PC-3 (cell line): ENCODE data around the gene APC. TPM values are rescaled to one million over a fixed set of nuclear protein-coding genes. Genes with fewer than 3 reads are reported as not detected.
A peak's percentile ranks its signal among the peaks of the same experiment; 100 is the strongest.

Source experiments
- ATAC-seq: fragments of 200-7000 bp; cut with Tn5 transposase; 2 replicates; pipeline ENCODE4 v1.9.1; 2020; ENCODE audit warnings: mild to moderate bottlenecking, moderate library complexity
- BruUV-seq: library from RNA; stranded (reverse); fragments of 400-500 nt; replicated peaks from 2 replicates; lab custom pipeline; 2021; lab: Mats Ljungman, UMichigan
- CTCF ChIA-PET: fragments of 300-600 bp; sonication (Branson Sonifier 250); formaldehyde crosslinking; loops from one replicate; lab custom pipeline; 2022; ENCODE audit warnings: antibody characterized with exemption; lab: Charles Lee
- POLR2A ChIA-PET: fragments of 300-600 bp; sonication (Branson Sonifier 250); formaldehyde crosslinking; loops from one replicate; lab custom pipeline; 2022; ENCODE audit warnings: antibody characterized with exemption; ENCODE audit not compliant: unreplicated experiment; lab: Charles Lee
- DNase-seq: peaks from one replicate; pipeline ENCODE4 v3.0.0-alpha.2; 2015
- H2AFZ ChIP-seq: fragments of 300-600 bp; sonication (generic); 2 replicates; pipeline ENCODE4 v1.6.0; 2016; ENCODE audit warnings: antibody characterized with exemption, low read length
- H3F3A ChIP-seq: fragments of 300-600 bp; sonication (generic); one replicate; pipeline ENCODE4 v1.6.0; 2017; ENCODE audit warnings: antibody characterized with exemption, low read length, control low read depth, mild to moderate bottlenecking; ENCODE audit not compliant: unreplicated experiment
- H3K27ac ChIP-seq: fragments of 300-600 bp; sonication (generic); 2 replicates; pipeline ENCODE4 v1.5.1; 2016; ENCODE audit warnings: mild to moderate bottlenecking, low read length
- H3K27me3 ChIP-seq: fragments of 300-600 bp; sonication (generic); 2 replicates; pipeline ENCODE4 v1.6.1; 2016; ENCODE audit warnings: low read length, mixed read lengths
- H3K36me3 ChIP-seq: fragments of 300-600 bp; sonication (generic); 2 replicates; pipeline ENCODE4 v1.6.1; 2016; ENCODE audit warnings: low read depth, mixed run types, low read length, mixed read lengths
- H3K4me1 ChIP-seq: fragments of 300-600 bp; sonication (generic); 2 replicates; pipeline ENCODE4 v1.5.1; 2016; ENCODE audit warnings: low read length; ENCODE audit not compliant: insufficient read depth
- H3K4me2 ChIP-seq: fragments of 300-600 bp; sonication (generic); 2 replicates; pipeline ENCODE4 v1.6.0; 2016; ENCODE audit warnings: low read length
- H3K4me3 ChIP-seq: fragments of 300-600 bp; sonication (generic); 2 replicates; pipeline ENCODE4 v1.5.1; 2016; ENCODE audit warnings: mild to moderate bottlenecking, low read length, mixed read lengths
- H3K79me2 ChIP-seq: fragments of 300-600 bp; sonication (generic); 2 replicates; pipeline ENCODE4 v1.6.1; 2017; ENCODE audit warnings: low read length, mixed read lengths
- H3K9ac ChIP-seq: fragments of 300-600 bp; sonication (generic); 2 replicates; pipeline ENCODE4 v1.6.0; 2016; ENCODE audit warnings: mild to moderate bottlenecking, low read length
- H3K9me2 ChIP-seq: fragments of 300-600 bp; sonication (generic); replicated peaks from 2 replicates; pipeline ENCODE4 v1.6.1; 2016; ENCODE audit warnings: mixed run types, low read length, mixed read lengths
- H3K9me3 ChIP-seq: fragments of 300-600 bp; sonication (generic); 2 replicates; pipeline ENCODE4 v1.6.1; 2016; ENCODE audit warnings: low read length, mixed read lengths
- H4K20me1 ChIP-seq: fragments of 300-600 bp; sonication (generic); 2 replicates; pipeline ENCODE4 v1.6.1; 2016; ENCODE audit warnings: low read length, mixed read lengths
- EZH2 ChIP-seq: fragments of 300-600 bp; sonication (generic); IDR thresholded peaks from one replicate; pipeline ENCODE4 v1.6.1; 2017; ENCODE audit warnings: antibody characterized with exemption, mild to moderate bottlenecking, low read length; ENCODE audit not compliant: unreplicated experiment
- EZH2phosphoT487 ChIP-seq: fragments of 300-600 bp; sonication (generic); IDR thresholded peaks from 2 replicates; pipeline ENCODE4 v1.6.1; 2018; ENCODE audit warnings: mild to moderate bottlenecking, antibody characterized with exemption, low read length, borderline replicate concordance
- intact Hi-C: fragments of 100-400 bp; cut with micrococcal nuclease; formaldehyde crosslinking; loops from 2 replicates; pipeline ENCODE4 v1.9.0; 2023
- total RNA-seq: library from RNA; depleted of rRNA; stranded (reverse); fragments of >200 nt; gene quantifications from 2 replicates; pipeline ENCODE4 v1.2.3, GENCODE V29; 2014
- TF ChIP-seq, protein P1 (sequence below): fragments of 300-600 bp; sonication (generic); conservative IDR thresholded peaks from 2 replicates; pipeline ENCODE4 v1.5.1; 2017; ENCODE audit warnings: antibody characterized with exemption, low read depth, mild to moderate bottlenecking, low read length

APC gene
- total RNA-seq, 1 experiment from 2014 or later, result 31.7 TPM

- Histone ChIP-seq H3K9ac (no peak overlapping the region), H2AFZ (no peak overlapping the region), H3K4me1 (peaks cover 59% of the 10 kb centered on the region), H3K4me2 (peak overlapping the region; percentile 26), H3K27me3 (no peaks in the 10 kb centered on the region), H3K9me3 (no peaks in the 10 kb centered on the region), H3K36me3 (no peaks in the 10 kb centered on the region), H4K20me1 (no peaks in the 10 kb centered on the region), H3K79me2 (peaks cover 62% of the 10 kb centered on the region), H3K4me3 (no peak overlapping the region), H3K27ac (peak overlapping the region; percentile 45), H3K9me2 (no peaks in the 10 kb centered on the region), H3F3A (no peaks in the 10 kb centered on the region)
- ATAC-seq (peak; percentile 16; the same call in 1 of the 2 replicates), DNase-seq (peak; percentile 23)
- intact Hi-C loops, result no loop called here
- TF ChIP-seq EZH2phosphoT487 (no peak), EZH2 (no peak)
- TF ChIP-seq, protein P1, sequence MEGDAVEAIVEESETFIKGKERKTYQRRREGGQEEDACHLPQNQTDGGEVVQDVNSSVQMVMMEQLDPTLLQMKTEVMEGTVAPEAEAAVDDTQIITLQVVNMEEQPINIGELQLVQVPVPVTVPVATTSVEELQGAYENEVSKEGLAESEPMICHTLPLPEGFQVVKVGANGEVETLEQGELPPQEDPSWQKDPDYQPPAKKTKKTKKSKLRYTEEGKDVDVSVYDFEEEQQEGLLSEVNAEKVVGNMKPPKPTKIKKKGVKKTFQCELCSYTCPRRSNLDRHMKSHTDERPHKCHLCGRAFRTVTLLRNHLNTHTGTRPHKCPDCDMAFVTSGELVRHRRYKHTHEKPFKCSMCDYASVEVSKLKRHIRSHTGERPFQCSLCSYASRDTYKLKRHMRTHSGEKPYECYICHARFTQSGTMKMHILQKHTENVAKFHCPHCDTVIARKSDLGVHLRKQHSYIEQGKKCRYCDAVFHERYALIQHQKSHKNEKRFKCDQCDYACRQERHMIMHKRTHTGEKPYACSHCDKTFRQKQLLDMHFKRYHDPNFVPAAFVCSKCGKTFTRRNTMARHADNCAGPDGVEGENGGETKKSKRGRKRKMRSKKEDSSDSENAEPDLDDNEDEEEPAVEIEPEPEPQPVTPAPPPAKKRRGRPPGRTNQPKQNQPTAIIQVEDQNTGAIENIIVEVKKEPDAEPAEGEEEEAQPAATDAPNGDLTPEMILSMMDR, result no peak
- POLR2A ChIA-PET, result no interaction called here
- CTCF ChIA-PET, result no interaction called here
- no TSS peak for BruUV-seq
Measured at GRCh38 chr5:112733586-112733985, 4.1 kb upstream of the APC start.

DNA sequence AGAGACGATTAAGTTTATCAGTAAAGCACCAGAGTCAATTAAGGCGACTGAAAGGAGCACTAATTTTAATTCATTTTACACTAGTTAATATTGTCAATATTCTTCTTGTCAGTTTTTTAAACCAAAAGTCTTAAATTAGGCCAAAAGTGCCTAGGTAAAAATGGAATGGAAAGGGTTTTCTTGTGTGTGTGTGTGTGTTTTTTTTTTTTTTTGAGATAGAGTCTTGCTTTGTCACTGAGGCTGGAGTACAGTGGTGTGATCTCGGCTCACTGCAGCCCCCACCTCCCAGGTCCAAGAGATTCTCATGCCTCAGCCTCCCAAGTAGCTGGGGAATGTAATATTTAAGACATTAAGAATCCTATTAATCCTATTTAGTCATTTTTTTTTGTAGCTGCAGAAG is 3.1 kb upstream of the APC start:
- DNase-seq, result no peak

DNA sequence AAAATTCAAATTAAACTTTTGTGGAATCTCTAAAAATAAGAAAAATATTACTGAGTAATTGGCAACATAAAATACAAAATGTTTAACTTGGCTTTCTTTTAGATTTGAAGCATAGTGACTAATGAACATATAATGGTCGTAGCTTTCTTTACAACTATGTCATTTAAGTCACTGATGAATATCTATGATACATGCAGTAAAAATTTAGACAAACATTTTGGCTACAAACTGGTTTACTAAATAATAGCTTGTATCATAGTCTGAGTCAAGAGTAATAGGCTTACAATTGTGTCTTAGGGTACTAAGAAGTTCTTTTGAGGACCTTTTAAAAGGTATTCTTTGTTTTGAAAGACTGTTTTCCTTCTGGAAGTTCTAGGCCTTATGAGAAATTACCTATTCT is 2.0 kb upstream of the APC start:
- ChIA-PET CTCF (interaction anchor here (0.7 to 1.2 kb wide), 2 partner anchors 22 to 209 kb away, joined by 3 to 6 read pairs; no protein-coding TSS in a partner anchor), POLR2A (no interaction called here)
- ATAC-seq (peak; percentile 91), DNase-seq (peak; percentile 87)
- Histone ChIP-seq H3K27ac (peak overlapping the region; percentile 91), H3K36me3 (no peaks in the 10 kb centered on the region), H4K20me1 (no peaks in the 10 kb centered on the region), H3K4me2 (peak overlapping the region; percentile 73), H3K4me1 (peaks cover 51% of the 10 kb centered on the region), H3K79me2 (peaks cover 55% of the 10 kb centered on the region), H3K9me2 (no peaks in the 10 kb centered on the region), H3K27me3 (no peaks in the 10 kb centered on the region), H3K9ac (peak overlapping the region; percentile 62), H2AFZ (no peak overlapping the region), H3F3A (no peaks in the 10 kb centered on the region), H3K4me3 (no peak overlapping the region), H3K9me3 (no peaks in the 10 kb centered on the region)
- no peak for TF ChIP-seq EZH2
- TF ChIP-seq, protein P1, result no peak
- no peak for TF ChIP-seq EZH2phosphoT487
- BruUV-seq, result no TSS peak
- intact Hi-C loops, result loop anchor here (2.0 kb wide), 1 partner anchor 29 kb away; no protein-coding TSS in a partner anchor

More for the DNA sequence above, 3.1 kb upstream of the APC start:
- Histone ChIP-seq H2AFZ (no peak overlapping the region), H3K4me1 (peaks cover 51% of the 10 kb centered on the region), H3K36me3 (no peaks in the 10 kb centered on the region), H3K4me3 (no peak overlapping the region), H3K9me3 (no peaks in the 10 kb centered on the region), H3F3A (no peaks in the 10 kb centered on the region), H3K79me2 (peaks cover 62% of the 10 kb centered on the region), H4K20me1 (no peaks in the 10 kb centered on the region), H3K9me2 (no peaks in the 10 kb centered on the region), H3K4me2 (peak overlapping the region; percentile 48), H3K9ac (peak overlapping the region; percentile 35; the same call in 1 of the 2 replicates), H3K27me3 (no peaks in the 10 kb centered on the region), H3K27ac (peak overlapping the region; percentile 91)
- POLR2A ChIA-PET, result no interaction called here
- BruUV-seq, result no TSS peak
- intact Hi-C loops, result loop anchor here (2.0 kb wide), 1 partner anchor 28 kb away; no protein-coding TSS in a partner anchor
- CTCF ChIA-PET, result no interaction called here
- TF ChIP-seq EZH2 (no peak), EZH2phosphoT487 (no peak)
- ATAC-seq, result no peak
